ENCODE results near the gene MLLT1. TPM values are rescaled to one million over a fixed set of nuclear protein-coding genes. Genes with fewer than 3 reads are reported as not detected.

MLLT1 gene
- total RNA-seq, 2 experiments from 2014 or later: 40.5 to 47.1 TPM

- DNase-seq: no peak
- CTCF ChIA-PET: interaction anchor here (1.6 kb wide), 1 partner anchor 8 kb away, joined by 3 read pairs; no protein-coding TSS in a partner anchor
- peaks cover 21% of the 10 kb centered on the region for H3K4me1 Mint-ChIP-seq
- no peaks in the 10 kb centered on the region for H3K9me3 Mint-ChIP-seq (ENCODE audit: low read depth)
- H3K27me3 Mint-ChIP-seq: no peaks in the 10 kb centered on the region
- no peak overlapping the region for H3K4me3 Mint-ChIP-seq
- ATAC-seq: no peak
- H3K27ac Mint-ChIP-seq: no peak overlapping the region
- peaks cover 18% of the 10 kb centered on the region for H3K36me3 Mint-ChIP-seq
These were observed 33.4 kb downstream of the MLLT1 start for GRCh38 chr19:6246174-6247006.

- CTCF ChIA-PET: interaction anchor here (1.7 kb wide), 1 partner anchor 24 kb away, joined by 8 read pairs; no protein-coding TSS in a partner anchor
- peaks cover 11% of the 10 kb centered on the region for H3K36me3 Mint-ChIP-seq
- no peak overlapping the region for H3K4me3 Mint-ChIP-seq
- H3K4me1 Mint-ChIP-seq: peaks cover 31% of the 10 kb centered on the region
- H3K9me3 Mint-ChIP-seq (ENCODE audit: low read depth): no peaks in the 10 kb centered on the region
- no peak for ATAC-seq
- no peak overlapping the region for H3K27ac Mint-ChIP-seq
- no peaks in the 10 kb centered on the region for H3K27me3 Mint-ChIP-seq
- DNase-seq: no peak
These were observed 37.1 kb downstream of the MLLT1 start for GRCh38 chr19:6242677-6243076.

GRCh38 chr19:6241680-6242377 lies 37.9 kb downstream of the MLLT1 start:
- Mint-ChIP-seq H3K36me3 (peaks cover 4% of the 10 kb centered on the region), H3K27me3 (no peaks in the 10 kb centered on the region), H3K4me1 (peaks cover 31% of the 10 kb centered on the region), H3K27ac (no peak overlapping the region), H3K9me3 (ENCODE audit: low read depth) (no peaks in the 10 kb centered on the region), H3K4me3 (no peak overlapping the region)
- CTCF ChIA-PET: no interaction called here
- DNase-seq (no peak), ATAC-seq (no peak)

- Mint-ChIP-seq H3K4me1 (peaks cover 31% of the 10 kb centered on the region), H3K36me3 (no peaks in the 10 kb centered on the region), H3K27ac (no peak overlapping the region), H3K27me3 (no peaks in the 10 kb centered on the region), H3K9me3 (ENCODE audit: low read depth) (no peaks in the 10 kb centered on the region), H3K4me3 (no peak overlapping the region)
- DNase-seq: no peak
- no peak for ATAC-seq
- CTCF ChIA-PET: no interaction called here
These were observed 38.7 kb downstream of the MLLT1 start for GRCh38 chr19:6241056-6241455.

GRCh38 chr19:6239871-6240676 lies 39.7 kb downstream of the MLLT1 start:
- H3K4me3 Mint-ChIP-seq: no peak overlapping the region
- DNase-seq: no peak
- H3K27me3 Mint-ChIP-seq: no peaks in the 10 kb centered on the region
- no peak overlapping the region for H3K27ac Mint-ChIP-seq
- H3K4me1 Mint-ChIP-seq: peaks cover 31% of the 10 kb centered on the region
- no peaks in the 10 kb centered on the region for H3K36me3 Mint-ChIP-seq
- CTCF ChIA-PET: no interaction called here
- no peak for ATAC-seq
- no peaks in the 10 kb centered on the region for H3K9me3 Mint-ChIP-seq (ENCODE audit: low read depth)

- DNase-seq: no peak
- Mint-ChIP-seq H3K4me1 (peaks cover 28% of the 10 kb centered on the region), H3K27ac (no peak overlapping the region), H3K36me3 (no peaks in the 10 kb centered on the region), H3K4me3 (no peak overlapping the region), H3K9me3 (ENCODE audit: low read depth) (no peaks in the 10 kb centered on the region), H3K27me3 (no peaks in the 10 kb centered on the region)
- CTCF ChIA-PET: no interaction called here
- ATAC-seq: no peak
These were observed 40.4 kb downstream of the MLLT1 start for GRCh38 chr19:6239401-6239844.

- Mint-ChIP-seq H3K27me3 (no peaks in the 10 kb centered on the region), H3K9me3 (ENCODE audit: low read depth) (no peaks in the 10 kb centered on the region), H3K4me3 (no peak overlapping the region), H3K27ac (no peak overlapping the region), H3K4me1 (peaks cover 22% of the 10 kb centered on the region), H3K36me3 (no peaks in the 10 kb centered on the region)
- DNase-seq: no peak
- CTCF ChIA-PET: interaction anchor here (1.2 to 1.5 kb wide), 2 partner anchors 8 to 20 kb away, joined by 3 to 7 read pairs; no protein-coding TSS in a partner anchor
- no peak for ATAC-seq
These were observed 41.0 kb downstream of the MLLT1 start for GRCh38 chr19:6238643-6239281.

GRCh38 chr19:6238256-6238642 lies 41.5 kb downstream of the MLLT1 start:
- CTCF ChIA-PET: interaction anchor here (0.6 to 1.5 kb wide), 4 partner anchors 8 to 183 kb away, joined by 3 to 7 read pairs (median 3); no protein-coding TSS in a partner anchor
- H3K27me3 Mint-ChIP-seq: no peaks in the 10 kb centered on the region
- H3K4me3 Mint-ChIP-seq: no peak overlapping the region
- H3K36me3 Mint-ChIP-seq: no peaks in the 10 kb centered on the region
- ATAC-seq: no peak
- DNase-seq: no peak
- no peak overlapping the region for H3K27ac Mint-ChIP-seq
- no peaks in the 10 kb centered on the region for H3K9me3 Mint-ChIP-seq (ENCODE audit: low read depth)
- H3K4me1 Mint-ChIP-seq: peaks cover 16% of the 10 kb centered on the region

- no peak for ATAC-seq
- H3K36me3 Mint-ChIP-seq: no peaks in the 10 kb centered on the region
- no peak overlapping the region for H3K27ac Mint-ChIP-seq
- no peaks in the 10 kb centered on the region for H3K27me3 Mint-ChIP-seq
- H3K4me1 Mint-ChIP-seq: peaks cover 13% of the 10 kb centered on the region
- H3K4me3 Mint-ChIP-seq: no peak overlapping the region
- CTCF ChIA-PET: interaction anchor here (0.7 kb wide), 1 partner anchor 1595 kb away, joined by 3 read pairs; no protein-coding TSS in a partner anchor
- no peak for DNase-seq
- H3K9me3 Mint-ChIP-seq (ENCODE audit: low read depth): no peaks in the 10 kb centered on the region
These were observed 43.2 kb downstream of the MLLT1 start for GRCh38 chr19:6236310-6237291.

- H3K27ac Mint-ChIP-seq: no peak overlapping the region
- H3K4me1 Mint-ChIP-seq: peaks cover 21% of the 10 kb centered on the region
- H3K4me3 Mint-ChIP-seq: no peak overlapping the region
- no peaks in the 10 kb centered on the region for H3K27me3 Mint-ChIP-seq
- H3K9me3 Mint-ChIP-seq (ENCODE audit: low read depth): no peaks in the 10 kb centered on the region
- no peaks in the 10 kb centered on the region for H3K36me3 Mint-ChIP-seq
- DNase-seq (no peak), ATAC-seq (no peak)
- CTCF ChIA-PET: no interaction called here
These were observed 44.5 kb downstream of the MLLT1 start for GRCh38 chr19:6235031-6235951.

GRCh38 chr19:6234527-6234926 lies 45.2 kb downstream of the MLLT1 start:
- no peak for DNase-seq
- H3K27me3 Mint-ChIP-seq: no peaks in the 10 kb centered on the region
- peaks cover 20% of the 10 kb centered on the region for H3K4me1 Mint-ChIP-seq
- CTCF ChIA-PET: interaction anchor here (5.2 kb wide), 1 partner anchor 16 kb away, joined by 25 read pairs; no protein-coding TSS in a partner anchor
- no peak for ATAC-seq
- no peak overlapping the region for H3K4me3 Mint-ChIP-seq
- no peaks in the 10 kb centered on the region for H3K36me3 Mint-ChIP-seq
- no peaks in the 10 kb centered on the region for H3K9me3 Mint-ChIP-seq (ENCODE audit: low read depth)
- H3K27ac Mint-ChIP-seq: no peak overlapping the region
